Neural cell (in vitro differentiated cells): ENCODE results near the gene ERMN. TPM values are rescaled to one million over a fixed set of nuclear protein-coding genes. Genes with fewer than 3 reads are reported as not detected.

Experiments
- H2AFZ ChIP-seq: fragments of 200-600, 300-800 bp; sonication (generic), shearing (Covaris generic); 2 replicates; pipeline ENCODE4 v1.6.0; 2014; ENCODE audit warnings: low read depth, mild to moderate bottlenecking, antibody characterized with exemption, low read length, moderate library complexity
- H3F3A ChIP-seq: fragments of 200-600 bp; shearing (Covaris generic); 2 replicates; pipeline ENCODE4 v1.6.1; 2016; ENCODE audit warnings: mild to moderate bottlenecking, moderate library complexity, mixed read lengths, antibody characterized with exemption, low read length; ENCODE audit not compliant: insufficient read depth, poor library complexity, severe bottlenecking
- H3K27ac ChIP-seq: fragments of 200-600, 300-800 bp; sonication (generic), shearing (Covaris generic); 2 replicates; pipeline ENCODE4 v1.5.1; 2014; ENCODE audit warnings: mild to moderate bottlenecking, low read length, moderate library complexity
- H3K27me3 ChIP-seq: fragments of 300-800, 200-600 bp; sonication (generic), shearing (Covaris generic); 2 replicates; pipeline ENCODE4 v1.6.0; 2014; ENCODE audit warnings: mild to moderate bottlenecking, low read depth, low read length, moderate library complexity; ENCODE audit not compliant: insufficient read depth
- H3K36me3 ChIP-seq: fragments of 300-800, 200-600 bp; sonication (generic), shearing (Covaris generic); 2 replicates; pipeline ENCODE4 v1.5.1; 2014; ENCODE audit warnings: mild to moderate bottlenecking, antibody characterized with exemption, low read length, moderate library complexity; ENCODE audit not compliant: insufficient read depth
- H3K4me2 ChIP-seq: fragments of 300-800, 200-600 bp; sonication (generic), shearing (Covaris generic); 2 replicates; pipeline ENCODE4 v1.6.0; 2014; ENCODE audit warnings: mild to moderate bottlenecking, low read length
- H3K4me3 ChIP-seq: fragments of 300-800, 200-600 bp; sonication (generic), shearing (Covaris generic); 2 replicates; pipeline ENCODE4 v1.5.1; 2014; ENCODE audit warnings: mild to moderate bottlenecking, low read length, moderate library complexity
- H3K79me2 ChIP-seq: fragments of 200-600 bp; shearing (Covaris generic); replicated peaks from 2 replicates; pipeline ENCODE4 v1.6.0; 2014; ENCODE audit warnings: mild to moderate bottlenecking, low read length, moderate library complexity; ENCODE audit not compliant: insufficient read depth
- H3K9ac ChIP-seq: fragments of 300-800, 200-600 bp; sonication (generic), shearing (Covaris generic); 2 replicates; pipeline ENCODE4 v1.6.1; 2016; ENCODE audit warnings: mild to moderate bottlenecking, low read length, mixed read lengths
- H3K9me2 ChIP-seq: fragments of 200-600 bp; shearing (Covaris generic); 2 replicates; pipeline ENCODE4 v1.6.1; 2016; ENCODE audit warnings: mild to moderate bottlenecking, low read length, mixed read lengths; ENCODE audit not compliant: insufficient read depth
- H3K9me3 ChIP-seq: fragments of 200-600, 300-800 bp; sonication (generic), shearing (Covaris generic); 2 replicates; pipeline ENCODE4 v1.6.1; 2016; ENCODE audit warnings: mild to moderate bottlenecking, mixed run types, low read length, moderate library complexity, mixed read lengths
- H4K20me1 ChIP-seq: fragments of 200-600 bp; shearing (Covaris generic); 2 replicates; pipeline ENCODE4 v1.6.1; 2016; ENCODE audit warnings: mild to moderate bottlenecking, mixed run types; ENCODE audit not compliant: insufficient read depth
- CTCF ChIP-seq: fragments of 450-650 bp; IDR thresholded peaks from 2 replicates; pipeline ENCODE4 v1.5.1; 2014; ENCODE audit warnings: antibody characterized with exemption, mild to moderate bottlenecking, moderate library complexity; ENCODE audit not compliant: poor library complexity, severe bottlenecking
- EP300 ChIP-seq: fragments of 450-650 bp; conservative IDR thresholded peaks from 2 replicates; pipeline ENCODE4 v1.6.1; 2014; ENCODE audit warnings: antibody characterized with exemption, mild to moderate bottlenecking, moderate library complexity; ENCODE audit not compliant: poor library complexity, severe bottlenecking
- EZH2 ChIP-seq: fragments of 200-600, 300-800 bp; shearing (Covaris generic), sonication (generic); IDR thresholded peaks from 2 replicates; pipeline ENCODE4 v1.6.1; 2014; ENCODE audit warnings: antibody characterized with exemption, low read length, borderline replicate concordance, mild to moderate bottlenecking; ENCODE audit not compliant: insufficient read depth, poor library complexity, severe bottlenecking
- MXI1 ChIP-seq: fragments of 450-650 bp; conservative IDR thresholded peaks from 2 replicates; pipeline ENCODE4 v1.6.1; 2014; ENCODE audit warnings: antibody characterized with exemption, mild to moderate bottlenecking; ENCODE audit not compliant: poor library complexity, severe bottlenecking
- POLR2AphosphoS5 ChIP-seq: IDR thresholded peaks from 2 replicates; pipeline ENCODE4 v1.6.1; 2012
- RAD21 ChIP-seq: fragments of 450-650 bp; conservative IDR thresholded peaks from 2 replicates; pipeline ENCODE4 v1.6.1; 2014; ENCODE audit warnings: antibody characterized with exemption, mild to moderate bottlenecking, moderate library complexity
- SMC3 ChIP-seq: fragments of 450-650 bp; conservative IDR thresholded peaks from 2 replicates; pipeline ENCODE4 v1.6.1; 2014; ENCODE audit warnings: antibody characterized with exemption, mild to moderate bottlenecking, moderate library complexity; ENCODE audit not compliant: poor library complexity
- TAF1 ChIP-seq: IDR thresholded peaks from 2 replicates; pipeline ENCODE4 v1.6.1; 2012; ENCODE audit warnings: low read depth
- polyA plus RNA-seq: library from polyadenylated mRNA; depleted of rRNA; stranded (reverse); fragments of >200 nt; gene quantifications from 2 replicates; pipeline ENCODE4 v1.2.3, GENCODE V29; 2014
- TF ChIP-seq, protein P1 (sequence below): IDR thresholded peaks from 2 replicates; pipeline ENCODE4 v1.6.1; 2012; ENCODE audit warnings: borderline replicate concordance

The ERMN gene
- polyA plus RNA-seq, 1 donor from 2014 or later: not detected

DNA sequence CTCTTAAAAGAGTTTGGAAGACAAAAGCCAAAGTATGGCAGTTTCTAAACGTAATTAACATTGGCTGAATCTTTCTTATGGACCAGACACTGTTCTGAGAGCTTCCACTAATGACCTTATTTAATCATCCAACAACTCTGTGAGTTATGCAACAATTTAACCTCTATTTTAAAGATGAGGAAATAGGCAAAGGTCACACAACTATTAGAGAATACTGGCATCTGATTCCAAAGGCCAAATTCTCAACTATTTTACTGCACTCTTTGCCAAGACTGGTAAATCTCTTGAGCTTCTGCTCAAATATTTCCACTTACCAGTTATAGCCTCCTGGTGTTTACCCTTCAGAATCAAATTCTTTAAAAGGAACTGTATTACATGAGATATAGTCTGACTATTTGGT, 42.1 kb upstream of the ERMN start:
- no peak overlapping the region for H3K27ac ChIP-seq
- TF ChIP-seq SMC3 (no peak), EZH2 (no peak), TAF1 (no peak), RAD21 (no peak), EP300 (no peak), CTCF (no peak), MXI1 (no peak), POLR2AphosphoS5 (no peak)
- TF ChIP-seq, protein P1, sequence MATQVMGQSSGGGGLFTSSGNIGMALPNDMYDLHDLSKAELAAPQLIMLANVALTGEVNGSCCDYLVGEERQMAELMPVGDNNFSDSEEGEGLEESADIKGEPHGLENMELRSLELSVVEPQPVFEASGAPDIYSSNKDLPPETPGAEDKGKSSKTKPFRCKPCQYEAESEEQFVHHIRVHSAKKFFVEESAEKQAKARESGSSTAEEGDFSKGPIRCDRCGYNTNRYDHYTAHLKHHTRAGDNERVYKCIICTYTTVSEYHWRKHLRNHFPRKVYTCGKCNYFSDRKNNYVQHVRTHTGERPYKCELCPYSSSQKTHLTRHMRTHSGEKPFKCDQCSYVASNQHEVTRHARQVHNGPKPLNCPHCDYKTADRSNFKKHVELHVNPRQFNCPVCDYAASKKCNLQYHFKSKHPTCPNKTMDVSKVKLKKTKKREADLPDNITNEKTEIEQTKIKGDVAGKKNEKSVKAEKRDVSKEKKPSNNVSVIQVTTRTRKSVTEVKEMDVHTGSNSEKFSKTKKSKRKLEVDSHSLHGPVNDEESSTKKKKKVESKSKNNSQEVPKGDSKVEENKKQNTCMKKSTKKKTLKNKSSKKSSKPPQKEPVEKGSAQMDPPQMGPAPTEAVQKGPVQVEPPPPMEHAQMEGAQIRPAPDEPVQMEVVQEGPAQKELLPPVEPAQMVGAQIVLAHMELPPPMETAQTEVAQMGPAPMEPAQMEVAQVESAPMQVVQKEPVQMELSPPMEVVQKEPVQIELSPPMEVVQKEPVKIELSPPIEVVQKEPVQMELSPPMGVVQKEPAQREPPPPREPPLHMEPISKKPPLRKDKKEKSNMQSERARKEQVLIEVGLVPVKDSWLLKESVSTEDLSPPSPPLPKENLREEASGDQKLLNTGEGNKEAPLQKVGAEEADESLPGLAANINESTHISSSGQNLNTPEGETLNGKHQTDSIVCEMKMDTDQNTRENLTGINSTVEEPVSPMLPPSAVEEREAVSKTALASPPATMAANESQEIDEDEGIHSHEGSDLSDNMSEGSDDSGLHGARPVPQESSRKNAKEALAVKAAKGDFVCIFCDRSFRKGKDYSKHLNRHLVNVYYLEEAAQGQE: no peak
- no peaks in the 10 kb centered on the region for H3K9me3 ChIP-seq
- H3K9ac ChIP-seq: no peak overlapping the region
- H3K79me2 ChIP-seq: no peaks in the 10 kb centered on the region
- no peaks in the 10 kb centered on the region for H3K9me2 ChIP-seq
- no peak overlapping the region for H3K4me3 ChIP-seq
- H3K4me2 ChIP-seq: no peak overlapping the region
- H2AFZ ChIP-seq: no peak overlapping the region
- H3F3A ChIP-seq: no peaks in the 10 kb centered on the region
- H3K36me3 ChIP-seq: no peaks in the 10 kb centered on the region
- no peaks in the 10 kb centered on the region for H4K20me1 ChIP-seq
- H3K27me3 ChIP-seq: no peaks in the 10 kb centered on the region

GRCh38 chr2:157364257-157364974, 38.8 kb upstream of the ERMN start:
- TF ChIP-seq SMC3 (no peak), EZH2 (no peak), POLR2AphosphoS5 (no peak), MXI1 (no peak), CTCF (no peak), RAD21 (no peak), EP300 (no peak), TAF1 (no peak)
- TF ChIP-seq, protein P1: no peak
- Histone ChIP-seq H3K9me3 (no peaks in the 10 kb centered on the region), H3K4me3 (peak overlapping the region; percentile 11), H3K27me3 (no peaks in the 10 kb centered on the region), H3K27ac (peak overlapping the region; percentile 52), H3F3A (no peaks in the 10 kb centered on the region), H3K4me2 (no peak overlapping the region), H3K79me2 (no peaks in the 10 kb centered on the region), H3K36me3 (no peaks in the 10 kb centered on the region), H2AFZ (no peak overlapping the region), H4K20me1 (no peaks in the 10 kb centered on the region), H3K9ac (no peak overlapping the region), H3K9me2 (no peaks in the 10 kb centered on the region)
